HepG2 (cell line): ENCODE results near the gene PRKCE. TPM values are rescaled to one million over a fixed set of nuclear protein-coding genes. Genes with fewer than 3 reads are reported as not detected.

ENCODE experiments used
- ARHGAP35 ChIP-seq: sonication (generic); formaldehyde crosslinking; IDR thresholded peaks from 2 replicates; pipeline ENCODE4 v1.9.0; 2022; ENCODE audit warnings: mild to moderate bottlenecking, inconsistent platforms, moderate library complexity, missing genetic modification reagents, borderline replicate concordance
- ARID4A ChIP-seq: sonication (generic); formaldehyde crosslinking; IDR thresholded peaks from 2 replicates; pipeline ENCODE4 v1.5.0; 2020; ENCODE audit warnings: mild to moderate bottlenecking, missing genetic modification reagents, borderline replicate concordance
- FOXM1 ChIP-seq: sonication (generic); formaldehyde crosslinking; IDR thresholded peaks from 2 replicates; pipeline ENCODE4 v1.5.0; 2020; ENCODE audit warnings: missing genetic modification reagents
- JDP2 ChIP-seq: sonication (generic); formaldehyde crosslinking; IDR thresholded peaks from 2 replicates; pipeline ENCODE4 v1.8.1; 2022; ENCODE audit warnings: missing genetic modification reagents, borderline replicate concordance
- MXD1 ChIP-seq: sonication (generic); formaldehyde crosslinking; IDR thresholded peaks from 2 replicates; pipeline ENCODE4 v1.4.0; 2020; ENCODE audit warnings: mild to moderate bottlenecking, missing genetic modification reagents
- ONECUT2 ChIP-seq: sonication (generic); formaldehyde crosslinking; IDR thresholded peaks from 2 replicates; pipeline ENCODE4 v1.4.0; 2020; ENCODE audit warnings: missing genetic modification reagents
- PLSCR1 ChIP-seq: sonication (generic); formaldehyde crosslinking; IDR thresholded peaks from 2 replicates; pipeline ENCODE4 v1.5.0; 2020; ENCODE audit warnings: missing genetic modification reagents, mild to moderate bottlenecking, borderline replicate concordance
- RFX1 ChIP-seq: fragments of 450-650 bp; IDR thresholded peaks from 2 replicates; pipeline ENCODE4 v1.6.1; 2017
- SOX13 ChIP-seq, 3 experiments: fragments of 450-650 bp in 1 of 3; sonication (generic) in 1 of 3; formaldehyde crosslinking in 1 of 3; IDR thresholded peaks in 2 of 3; conservative IDR thresholded peaks in 1 of 3; 2 replicates each; pipeline versions ENCODE4 v1.5.0 to v1.6.1; 2016 to 2020; ENCODE audit warnings: antibody characterized with exemption in 1 of 3, mild to moderate bottlenecking in 1 of 3, missing compliant biosample characterization in 1 of 3, missing genetic modification reagents in 1 of 3, moderate library complexity in 1 of 3
- ZBTB10 ChIP-seq: sonication (generic); formaldehyde crosslinking; IDR thresholded peaks from 2 replicates; pipeline ENCODE4 v1.4.0; 2020; ENCODE audit warnings: missing genetic modification reagents, borderline replicate concordance
- ZBTB33 ChIP-seq: sonication (generic); formaldehyde crosslinking; IDR thresholded peaks from 2 replicates; pipeline ENCODE4 v1.4.0; 2020; ENCODE audit warnings: missing genetic modification reagents
- ZFP1 ChIP-seq: IDR thresholded peaks from 2 replicates; pipeline ENCODE4 v1.6.1; 2016
- ZNF329 ChIP-seq: sonication (generic); formaldehyde crosslinking; IDR thresholded peaks from 2 replicates; pipeline ENCODE4 v1.9.0; 2021; ENCODE audit warnings: low read depth, mild to moderate bottlenecking, missing genetic modification reagents
- ZNF674 ChIP-seq: sonication (generic); formaldehyde crosslinking; IDR thresholded peaks from 2 replicates; pipeline ENCODE4 v1.5.0; 2020; ENCODE audit warnings: low read depth, mild to moderate bottlenecking, missing genetic modification reagents
- ZUFSP ChIP-seq: sonication (generic); formaldehyde crosslinking; IDR thresholded peaks from 2 replicates; pipeline ENCODE4 v1.9.0; 2021; ENCODE audit warnings: missing genetic modification reagents, mild to moderate bottlenecking, borderline replicate concordance
- polyA plus RNA-seq, 8 experiments: library from polyadenylated mRNA; depleted of rRNA in 3 of 8; stranded (reverse) in 7 of 8; unstranded in 1 of 8; fragments of >200 nt; fragmentation: Illumina TruSeq in 4 of 8; extraction: Trizol in 4 of 8; gene quantifications; 2 replicates each; pipeline versions ENCODE4 v1.2.1 to v1.2.3, GENCODE V29; 2011 to 2016; ENCODE audit warnings: low read depth in 4 of 8, missing spikeins in 1 of 8, mixed read lengths in 1 of 8; ENCODE audit not compliant: insufficient read depth in 1 of 8
- total RNA-seq, 5 experiments: library from RNA; depleted of rRNA; stranded (reverse); fragments of >200 nt; fragmentation: Illumina TruSeq; extraction: Trizol; gene quantifications; 2 replicates each; pipeline ENCODE4 v1.2.3, GENCODE V29; 2016; ENCODE audit warnings: low read depth in 1 of 5

PRKCE gene
- total and polyA plus RNA-seq, 2 of the 13 experiments (the other 11 are each of a cell fraction or from before 2014, with no cell fraction given) = 1.0 to 3.9 TPM

- TF ChIP-seq ZBTB10 (CRISPR knock-in tag) (no peak), ZBTB33 (CRISPR knock-in tag) (no peak), PLSCR1 (CRISPR knock-in tag) (no peak), ZNF329 (no peak), SOX13 (IDR thresholded peaks at IDR 0.05) (no peak), SOX13 (CRISPR knock-in tag; conservative IDR thresholded peaks at IDR 0.05 in 1 of 2, IDR thresholded peaks at IDR 0.05 in 1 of 2) (no peak), ZUFSP (CRISPR knock-in tag) (no peak), RFX1 (no peak), ARID4A (CRISPR knock-in tag) (no peak), JDP2 (CRISPR knock-in tag) (no peak), ZNF674 (peak; percentile 54; the same call in 1 of the 2 replicates), ONECUT2 (CRISPR knock-in tag) (no peak), MXD1 (CRISPR knock-in tag) (no peak), FOXM1 (CRISPR knock-in tag) (no peak), ARHGAP35 (CRISPR knock-in tag) (no peak), ZFP1 (no peak)
These were observed 886 bp downstream of the PRKCE start (continued) for GRCh38 chr2:45652090-45653031.
